GM12801 (cell line): Measurements from ENCODE around the gene MICAL1.

Experiments used
- CTCF ChIP-seq: IDR thresholded peaks from one replicate; pipeline ENCODE4 v1.5.1; 2011; ENCODE audit warnings: control low read depth; ENCODE audit not compliant: insufficient read length; ENCODE audit errors: extremely low read depth

The MICAL1 gene

GRCh38 chr6:109429496-109429895, 26.1 kb downstream of the MICAL1 start:
- no peak for TF ChIP-seq CTCF

GRCh38 chr6:109428889-109429477, 26.6 kb downstream of the MICAL1 start:
- no peak for TF ChIP-seq CTCF

GRCh38 chr6:109424946-109425345, 30.6 kb downstream of the MICAL1 start:
- TF ChIP-seq CTCF: no peak

GRCh38 chr6:109421184-109421583, 34.4 kb downstream of the MICAL1 start:
- no peak for TF ChIP-seq CTCF

- TF ChIP-seq CTCF: no peak
These were observed 34.8 kb downstream of the MICAL1 start for GRCh38 chr6:109420751-109421150.

GRCh38 chr6:109417646-109418045, 37.9 kb downstream of the MICAL1 start:
- TF ChIP-seq CTCF: no peak

- no peak for TF ChIP-seq CTCF
These were observed 44.5 kb downstream of the MICAL1 start for GRCh38 chr6:109411034-109411433.
